Activated T-cell treated with anti-CD3 and anti-CD28 coated beads for 24 hours (primary cell): ENCODE results near the gene C11orf42.
"Not testable (repeated sequence)": the region's sequence is repeated elsewhere in the genome, so short reads cannot be mapped to it uniquely, and the experiment has no call there.

ENCODE experiments used
- DNase-seq: peaks from one replicate; pipeline ENCODE4 v3.0.0-alpha.2; 2020; ENCODE audit warnings: low read depth

Gene C11orf42

GRCh38 chr11:6223854-6224253 is 18.5 kb downstream of the C11orf42 start:
- no peak for DNase-seq

- no peak for DNase-seq
These were observed 19.1 kb downstream of the C11orf42 start for GRCh38 chr11:6224421-6224820.

GRCh38 chr11:6225024-6225423 is 19.7 kb downstream of the C11orf42 start:
- DNase-seq: no peak

GRCh38 chr11:6225896-6226295 is 20.5 kb downstream of the C11orf42 start:
- no peak for DNase-seq

- no peak for DNase-seq
These were observed 23.2 kb downstream of the C11orf42 start for GRCh38 chr11:6228520-6228919.

- DNase-seq: no peak
These were observed 24.6 kb downstream of the C11orf42 start for GRCh38 chr11:6229911-6230310.

GRCh38 chr11:6232899-6233298 is 27.5 kb downstream of the C11orf42 start:
- DNase-seq: no peak

GRCh38 chr11:6233984-6234386 is 28.6 kb downstream of the C11orf42 start:
- no peak for DNase-seq

- peak; percentile 99 for DNase-seq
These were observed 29.2 kb downstream of the C11orf42 start, which contains the start of gene FHIP1B for GRCh38 chr11:6234387-6235107. TSS of gene FHIP1B (minus strand) at chr11:6234636. CDS start at chr11:6224516, 10,120 bp downstream.

- no peak for DNase-seq
These were observed 31.9 kb downstream of the C11orf42 start for GRCh38 chr11:6237266-6237665.

GRCh38 chr11:6237761-6238302 is 32.5 kb downstream of the C11orf42 start:
- no peak for DNase-seq

GRCh38 chr11:6238902-6239301 is 33.5 kb downstream of the C11orf42 start, which contains the start of gene CNGA4:
TSS of gene CNGA4 (plus strand) at chr11:6239089. CDS start at chr11:6239207, 118 bp downstream.
- DNase-seq: no peak

- no peak for DNase-seq
These were observed 34.8 kb downstream of the C11orf42 start for GRCh38 chr11:6240139-6240538.

- no peak for DNase-seq
These were observed 35.4 kb downstream of the C11orf42 start for GRCh38 chr11:6240781-6241180.

- no peak for DNase-seq
These were observed 36.0 kb downstream of the C11orf42 start for GRCh38 chr11:6241316-6241715.

GRCh38 chr11:6245536-6245935 is 40.2 kb downstream of the C11orf42 start:
- DNase-seq: no peak

- DNase-seq: no peak
These were observed 42.9 kb downstream of the C11orf42 start for GRCh38 chr11:6248248-6248647.

- not testable (repeated sequence) for DNase-seq
These were observed 43.5 kb downstream of the C11orf42 start for GRCh38 chr11:6248897-6249296.

GRCh38 chr11:6249770-6250555 is 44.6 kb downstream of the C11orf42 start:
- DNase-seq: no peak

- peak; percentile 39 for DNase-seq
These were observed 45.9 kb downstream of the C11orf42 start for GRCh38 chr11:6251120-6251733.

GRCh38 chr11:6251990-6252473 is 46.7 kb downstream of the C11orf42 start:
- DNase-seq: no peak

- no peak for DNase-seq
These were observed 47.8 kb downstream of the C11orf42 start for GRCh38 chr11:6253197-6253596.
